ENCODE results near the gene RPL10.
"Not testable (repeated sequence)": the region's sequence is repeated elsewhere in the genome, so short reads cannot be mapped to it uniquely, and the experiment has no call there.

RPL10 gene

DNA sequence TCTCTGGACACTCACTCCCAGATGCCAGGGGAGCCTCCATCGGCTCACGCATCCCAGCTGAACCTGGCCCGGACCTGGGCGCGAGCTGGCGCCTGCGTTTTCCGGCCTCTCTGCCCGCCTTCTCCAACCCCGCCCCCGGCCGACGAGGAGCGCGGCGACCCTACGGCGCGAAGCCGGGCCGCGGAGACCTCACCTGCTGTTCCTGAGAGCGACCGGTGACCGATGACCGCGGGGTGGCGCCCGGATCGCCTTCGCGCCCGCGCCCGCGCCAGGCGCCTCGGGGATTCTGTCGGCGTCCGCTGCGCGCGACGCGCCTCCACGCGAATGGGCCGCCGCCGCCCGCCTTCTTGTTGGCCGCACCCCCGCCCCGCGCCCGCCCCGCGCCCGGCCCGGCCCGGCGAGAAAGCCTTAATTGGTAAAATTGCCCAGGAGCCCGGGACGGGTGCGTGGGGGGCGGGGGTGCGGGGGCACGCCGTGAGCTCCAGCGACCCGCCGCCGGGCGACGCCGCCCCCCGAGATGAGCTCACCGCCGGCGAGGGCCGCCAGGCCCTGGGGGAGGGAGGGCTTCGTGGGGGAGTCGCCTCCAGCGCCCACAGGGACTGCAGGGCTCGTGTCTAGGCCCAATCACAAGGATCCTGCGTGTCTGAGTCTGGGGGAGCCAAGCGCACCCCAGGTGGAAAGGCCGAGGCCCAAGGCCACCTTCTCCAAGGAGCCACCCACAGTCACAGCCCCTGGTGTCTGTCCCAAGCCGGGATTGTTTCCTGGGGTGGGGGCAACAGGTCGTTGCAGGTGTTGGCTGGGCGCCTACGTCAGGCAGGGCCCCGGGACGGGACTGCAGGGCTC, 23.6 kb upstream of the RPL10 start, which contains the start of gene FLNA:
Gene FLNA, minus strand, starts transcription at position 322 of the 843 bp plus-strand sequence. CDS start 3,389 bp downstream, outside the sequence.
- H3K27ac ChIP-seq = peak within 1 kb of the TSS; percentile 46
- DNase-seq (ENCODE audit: low read depth, low spot score) = no peak

DNA sequence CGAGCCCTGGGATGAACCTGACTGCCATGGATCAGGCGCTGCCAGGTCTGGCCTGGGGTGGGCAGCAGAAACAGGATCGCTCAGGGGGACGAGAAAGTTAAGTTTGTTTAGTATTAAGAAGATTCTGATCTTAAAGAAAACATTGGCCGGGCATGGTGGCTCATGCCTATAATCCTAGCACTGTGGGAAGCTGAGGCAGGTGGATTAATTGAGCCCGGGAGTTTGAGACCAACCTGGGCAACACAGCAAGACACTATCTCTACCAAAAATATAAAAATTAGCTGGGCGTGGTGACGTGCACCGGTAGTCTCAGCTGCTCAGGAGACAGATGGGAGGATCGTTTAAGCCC, 23.0 kb upstream of the RPL10 start:
- H3K27ac ChIP-seq = no peak overlapping the region
- DNase-seq (ENCODE audit: low read depth, low spot score) = no peak

DNA sequence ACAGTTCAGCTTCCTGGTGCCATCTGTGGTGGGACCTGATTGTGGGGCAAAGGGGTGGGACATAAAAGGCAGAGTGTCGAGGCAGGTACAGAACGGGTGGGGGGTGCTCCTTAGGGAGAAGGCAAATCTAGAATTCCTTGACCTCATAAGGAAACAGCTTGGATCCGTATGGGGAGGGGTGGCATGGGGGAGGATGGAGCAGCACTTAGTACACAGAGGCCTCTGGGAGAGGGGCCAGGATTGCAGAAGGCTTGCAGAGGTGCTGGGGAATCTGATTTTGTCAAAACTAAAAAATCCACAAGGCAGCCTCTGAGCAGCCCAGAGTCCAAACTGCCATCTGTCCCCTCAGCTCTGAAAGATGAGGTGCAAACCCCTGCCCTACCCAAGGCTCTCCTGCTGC, 21.4 kb upstream of the RPL10 start:
- H3K27ac ChIP-seq = no peak overlapping the region
- DNase-seq (ENCODE audit: low read depth, low spot score) = no peak

- DNase-seq (ENCODE audit: low read depth, low spot score) = no peak
These were observed 19.9 kb upstream of the RPL10 start for GRCh38 chrX:154378059-154378798.

GRCh38 chrX:154378799-154379568, 19.2 kb upstream of the RPL10 start, which contains the start of gene EMD:
Gene EMD, plus strand, starts transcription at chrX:154379295. Its CDS starts 190 bp downstream, at chrX:154379485.
- DNase-seq (ENCODE audit: low read depth, low spot score) = peak; percentile 90
- H3K27ac ChIP-seq = peak within 1 kb of the TSS; percentile 79

More at GRCh38 chrX:154378059-154378798, 19.9 kb upstream of the RPL10 start:
- peak overlapping the region; percentile 79 for H3K27ac ChIP-seq

DNA sequence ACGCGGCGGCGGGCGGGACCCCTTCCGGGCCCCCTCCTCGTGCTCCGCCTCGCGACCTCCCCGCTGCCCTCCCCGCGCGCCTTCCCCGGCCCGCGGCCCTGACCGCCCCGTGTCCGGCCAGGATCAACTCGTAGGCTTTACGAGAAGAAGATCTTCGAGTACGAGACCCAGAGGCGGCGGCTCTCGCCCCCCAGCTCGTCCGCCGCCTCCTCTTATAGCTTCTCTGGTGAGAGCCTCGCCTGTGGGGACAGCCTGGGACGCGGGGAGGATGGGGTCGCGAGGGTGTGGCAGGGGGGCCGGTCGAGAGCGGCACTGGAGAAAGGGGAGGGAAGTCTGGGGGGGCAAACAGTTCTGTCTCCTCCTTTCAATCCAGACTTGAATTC, 18.6 kb upstream of the RPL10 start:
- H3K27ac ChIP-seq = peak overlapping the region; percentile 73
- DNase-seq (ENCODE audit: low read depth, low spot score) = no peak

GRCh38 chrX:154380153-154380552, 18.0 kb upstream of the RPL10 start:
- no peak for DNase-seq (ENCODE audit: low read depth, low spot score)
- peak overlapping the region; percentile 73 for H3K27ac ChIP-seq

- no peak overlapping the region for H3K27ac ChIP-seq
- DNase-seq (ENCODE audit: low read depth, low spot score) = no peak
These were observed 17.4 kb upstream of the RPL10 start for GRCh38 chrX:154380787-154381186.

- no peak overlapping the region for H3K27ac ChIP-seq
- no peak for DNase-seq (ENCODE audit: low read depth, low spot score)
These were observed 16.9 kb upstream of the RPL10 start for GRCh38 chrX:154381271-154381670.

DNA sequence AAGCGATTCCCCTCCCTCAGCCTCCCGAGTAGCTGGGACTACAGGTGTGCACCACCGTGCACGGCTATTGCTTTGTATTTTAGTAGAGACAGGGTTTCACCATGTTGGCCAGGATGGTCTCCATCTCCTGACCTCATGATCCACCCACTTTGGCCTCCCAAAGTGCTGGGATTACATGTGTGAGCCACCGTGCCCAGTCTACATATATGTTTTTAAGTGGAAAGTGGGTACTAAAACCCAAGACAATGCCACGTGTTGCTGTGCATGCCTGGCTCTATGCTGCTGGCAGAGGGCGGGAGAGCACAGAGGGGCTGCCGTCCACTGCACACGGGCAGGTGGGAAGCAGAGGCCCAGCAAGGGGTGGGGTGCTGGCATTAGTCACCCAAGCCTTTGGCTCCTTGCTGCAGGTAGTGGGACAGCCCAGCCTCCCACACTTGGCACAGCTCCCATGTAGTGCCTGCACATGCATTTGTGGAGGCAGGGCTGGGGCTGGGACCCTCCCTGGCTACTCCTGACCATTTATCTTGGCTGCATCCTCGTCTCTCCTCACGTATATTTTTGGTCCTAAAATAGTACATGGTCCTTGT, 15.6 kb upstream of the RPL10 start:
- no peak overlapping the region for H3K27ac ChIP-seq
- DNase-seq (ENCODE audit: low read depth, low spot score) = no peak

DNA sequence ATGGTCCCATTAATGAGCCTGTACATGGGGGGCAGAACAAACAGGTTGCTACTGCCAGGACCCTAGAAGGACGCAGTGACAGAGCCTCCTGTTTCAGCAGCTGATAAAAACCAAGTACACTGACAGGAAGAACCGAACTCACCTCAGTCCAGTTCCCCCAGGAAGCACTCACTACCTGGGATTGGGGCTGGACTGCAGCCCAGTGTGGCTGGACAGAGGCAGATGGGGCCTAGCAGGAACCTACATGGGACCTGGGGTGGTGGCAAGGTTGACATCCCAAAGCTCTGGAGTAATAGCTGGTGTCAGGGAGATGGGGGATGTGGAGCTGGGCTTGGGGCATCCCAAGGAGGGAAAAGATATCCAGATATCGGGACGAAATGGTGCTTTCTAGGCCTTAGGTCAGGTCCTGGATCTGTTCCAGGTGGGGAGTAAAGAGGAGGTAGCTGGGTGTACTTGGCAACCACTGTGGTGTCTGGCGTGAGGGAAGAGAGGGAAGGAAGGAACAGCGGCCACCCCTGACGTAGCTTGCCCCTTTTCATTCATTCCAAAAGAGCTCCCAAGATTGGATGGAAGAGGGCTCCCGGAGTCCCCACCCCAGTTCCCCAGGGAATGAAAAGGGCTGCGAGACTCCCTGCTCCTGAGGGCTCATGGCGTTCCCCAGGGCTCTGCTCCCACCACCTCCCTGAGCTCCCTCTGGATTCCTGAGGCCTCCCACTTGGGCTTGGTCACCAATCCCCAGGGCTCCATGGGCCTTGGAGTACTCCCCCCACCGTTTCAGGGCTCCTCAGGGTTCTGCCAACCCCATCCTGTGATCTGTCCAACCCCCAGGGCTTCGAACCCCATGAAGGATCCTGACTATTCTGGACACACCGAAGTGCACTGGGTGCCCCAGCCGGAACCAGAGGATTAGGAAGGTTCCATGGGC, 14.6 kb upstream of the RPL10 start:
- no peak for DNase-seq (ENCODE audit: low read depth, low spot score)
- no peak overlapping the region for H3K27ac ChIP-seq

DNA sequence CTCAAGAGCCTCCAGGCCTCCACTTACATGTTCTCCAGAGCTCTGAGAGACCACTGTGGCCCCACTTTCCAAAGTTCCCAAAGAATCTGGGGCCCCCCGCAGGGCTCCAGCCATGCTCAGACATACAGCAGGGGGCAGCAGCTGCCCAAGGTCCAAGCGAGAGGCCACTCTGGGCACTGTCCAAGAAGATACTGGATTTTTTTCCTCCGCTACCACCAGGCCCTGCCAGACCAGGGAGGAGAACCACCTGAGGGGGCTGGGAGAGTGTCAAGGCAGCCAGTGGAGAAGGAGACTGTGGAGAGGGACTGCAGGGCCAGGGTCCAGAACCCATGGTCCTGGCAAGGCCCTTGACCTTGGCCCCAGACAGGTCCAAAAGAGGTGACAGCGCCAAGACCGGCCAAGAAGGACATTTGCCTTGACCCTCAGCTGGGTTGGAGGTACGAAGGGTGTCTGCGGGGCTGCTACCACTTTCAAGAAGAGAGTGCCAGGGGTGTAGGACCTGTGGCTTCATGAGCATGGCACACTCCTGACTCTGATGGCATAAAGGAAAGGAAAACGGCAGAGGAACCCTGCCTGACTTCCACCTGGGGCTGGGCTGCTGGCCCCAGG, 13.8 kb upstream of the RPL10 start:
- no peak for DNase-seq (ENCODE audit: low read depth, low spot score)
- no peak overlapping the region for H3K27ac ChIP-seq

GRCh38 chrX:154388094-154388493, 10.1 kb upstream of the RPL10 start:
- H3K27ac ChIP-seq; DNase-seq (ENCODE audit: low read depth, low spot score): not testable (repeated sequence)

- not testable (repeated sequence) for DNase-seq (ENCODE audit: low read depth, low spot score); H3K27ac ChIP-seq
These were observed 9.5 kb upstream of the RPL10 start for GRCh38 chrX:154388649-154389048.

DNA sequence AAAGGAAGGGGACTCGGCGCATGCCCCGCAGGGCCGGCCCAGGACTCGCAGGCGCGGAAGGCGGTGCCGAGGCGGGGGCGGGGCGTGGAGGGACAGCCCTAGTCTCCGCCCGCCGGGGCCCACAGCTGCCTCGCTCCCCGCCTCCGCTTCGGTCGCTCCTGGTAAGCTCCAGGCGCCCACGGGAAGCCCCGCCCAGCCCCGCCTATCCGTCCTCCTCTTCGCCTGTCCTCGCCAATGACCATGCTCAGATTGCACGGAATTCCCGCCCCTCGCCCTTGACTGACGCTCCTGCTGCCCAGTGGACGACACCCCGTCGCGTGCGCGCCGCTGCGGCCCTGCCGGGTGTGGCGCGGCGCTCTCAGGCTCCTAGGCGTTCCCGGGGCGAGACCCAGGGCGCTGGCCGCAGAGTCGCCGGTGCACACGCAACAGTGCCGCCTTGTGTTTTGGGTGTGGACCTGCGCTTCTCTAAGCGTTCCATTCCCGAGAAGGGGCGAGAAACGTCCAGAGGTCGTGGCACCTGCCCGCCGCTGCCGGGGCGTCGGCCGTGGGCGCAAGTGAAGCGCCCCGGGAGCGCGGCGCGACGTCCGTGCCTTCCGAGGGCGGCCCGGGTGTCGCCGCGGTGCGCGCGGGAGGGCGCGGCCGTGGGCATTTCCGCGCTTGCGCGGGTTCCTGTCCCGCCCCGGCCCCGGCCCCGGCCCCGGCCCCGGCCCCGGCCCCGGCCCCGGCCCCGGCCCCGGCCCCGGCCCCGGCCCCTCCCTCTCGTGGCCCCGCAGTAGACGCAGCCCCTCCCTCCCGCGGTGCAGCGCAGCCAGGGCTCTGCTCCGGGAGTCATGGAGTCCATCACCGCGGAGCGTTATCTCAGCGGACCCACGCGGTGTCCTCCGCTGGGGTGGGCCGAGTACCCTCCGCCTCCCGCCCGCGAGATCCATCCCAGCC, 8.1 kb upstream of the RPL10 start:
- H3K27ac ChIP-seq = not testable (repeated sequence)

DNA sequence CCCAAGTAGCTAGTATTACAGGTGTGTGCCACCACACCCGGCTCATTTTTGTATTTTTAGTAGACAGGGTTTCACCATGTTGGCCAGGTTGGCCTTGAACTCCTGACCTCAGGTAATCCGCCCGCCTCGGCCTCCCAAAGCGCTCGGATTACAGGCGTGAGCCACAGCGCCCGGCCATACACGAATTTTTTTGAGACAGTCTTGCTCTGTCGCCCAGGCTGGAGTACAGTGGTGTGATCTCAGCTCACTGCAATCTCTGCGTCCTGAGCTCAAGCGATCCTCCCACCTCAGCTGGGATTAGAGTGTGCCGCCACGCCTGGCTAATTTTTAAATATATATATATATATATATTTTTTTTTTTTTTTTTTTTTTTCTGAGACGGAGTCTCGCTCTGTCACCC, 1.8 kb upstream of the RPL10 start:
- DNase-seq (ENCODE audit: low read depth, low spot score) = not testable (repeated sequence)
- peak overlapping the region; percentile 94 for H3K27ac ChIP-seq

More for the DNA sequence above, 8.1 kb upstream of the RPL10 start:
- DNase-seq (ENCODE audit: low read depth, low spot score) = not testable (repeated sequence)

DNA sequence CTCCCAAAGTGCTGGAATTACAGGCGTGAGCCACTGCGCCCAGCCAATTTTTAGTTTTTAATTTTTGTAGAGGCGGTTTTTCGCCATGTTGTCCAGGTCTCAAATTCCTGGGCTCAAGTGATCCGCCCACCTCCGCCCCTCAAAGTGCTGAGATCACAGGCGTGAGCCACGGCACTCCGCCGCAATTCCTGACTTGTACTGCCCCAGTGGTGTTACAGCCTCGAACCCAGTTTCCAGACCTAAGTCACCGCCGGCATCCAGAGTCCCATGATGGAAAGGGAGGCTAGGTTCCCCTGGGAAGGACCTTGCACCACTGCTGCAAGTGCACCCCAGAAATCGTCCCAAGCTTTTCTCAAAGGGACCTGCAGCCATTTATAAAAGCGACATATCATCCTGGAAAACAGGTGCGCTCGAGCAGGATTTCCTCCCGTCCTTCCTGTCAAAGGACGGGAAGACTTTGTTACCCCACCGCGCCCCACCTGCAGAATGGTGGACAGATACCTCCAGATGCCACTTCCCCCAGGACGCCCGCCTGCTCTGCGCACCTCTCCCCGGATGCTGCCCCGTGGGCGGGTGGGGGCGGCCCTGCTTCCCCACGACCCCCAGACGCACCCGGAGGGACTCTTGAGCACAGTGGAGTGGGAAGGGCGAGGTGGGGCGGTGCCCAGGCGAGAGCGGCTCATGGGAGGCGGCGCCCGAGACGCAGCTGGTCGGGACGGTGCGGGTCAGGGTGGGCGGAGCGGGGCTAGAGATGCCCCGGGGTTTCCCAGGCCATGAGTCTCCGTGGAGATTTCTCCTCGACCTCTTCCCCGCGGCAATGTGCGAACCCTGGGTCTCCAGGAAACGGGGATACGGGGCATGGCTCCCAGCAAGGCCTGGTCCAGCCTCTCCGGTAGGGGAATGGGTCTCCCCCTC, 947 bp upstream of the RPL10 start:
- DNase-seq (ENCODE audit: low read depth, low spot score) = no peak
- peak overlapping the region; percentile 94 for H3K27ac ChIP-seq

Measured in epithelial cell of prostate (primary cell).